Measurements from ENCODE around the gene ARFRP1. TPM values are rescaled to one million over a fixed set of nuclear protein-coding genes. Genes with fewer than 3 reads are reported as not detected.

Gene ARFRP1
- total and polyA plus RNA-seq, 2 of the 13 experiments (the other 11 are each of a cell fraction or from before 2014, with no cell fraction given): 32.0 to 51.1 TPM

- TF ChIP-seq ZNF512B (CRISPR knock-in tag; IDR thresholded peaks at IDR 0.05; ENCODE audit: borderline replicate concordance) (0 out of 2 replicates have a peak, but pooled peaks have one; percentile 20), POLR2AphosphoS5 (IDR thresholded peaks at IDR 0.05; ENCODE audit: low read depth, low read length) (0 out of 2 replicates have a peak, but pooled peaks have one; percentile 1), ZNF792 (CRISPR knock-in tag; IDR thresholded peaks at IDR 0.05) (no peak), HNRNPLL (IDR thresholded peaks at IDR 0.05; ENCODE audit: low read depth, low read length, poor library complexity, severe bottlenecking) (no peak)
Measured at GRCh38 chr20:63703471-63703975, 4.3 kb downstream of the ARFRP1 start (continued).

- Histone ChIP-seq H3K36me3 (replicated peaks in 1 of 2; ENCODE audit: control insufficient read depth in 1 of 2, insufficient read depth in 2 of 2, low read length in 2 of 2) (peaks cover 17 to 32% of the 10 kb centered on the region in 2 experiments), H3K9ac (ENCODE audit: insufficient read depth, low read depth, low read length) (no peak overlapping the region)
- no TSS peak for BruUV-seq (replicated peaks)
- TF ChIP-seq CREB3 (CRISPR knock-in tag; IDR thresholded peaks at IDR 0.05) (no peak), ZFYVE20 (CRISPR knock-in tag; IDR thresholded peaks at IDR 0.05; ENCODE audit: borderline replicate concordance, low read depth) (0 out of 2 replicates have a peak, but pooled peaks have one; percentile 4), POLR2AphosphoS2 (IDR thresholded peaks at IDR 0.05; ENCODE audit: low read depth, low read length) (no peak), ZNF879 (CRISPR knock-in tag; IDR thresholded peaks at IDR 0.05) (no peak), ZFY (CRISPR knock-in tag; IDR thresholded peaks at IDR 0.05) (peak; percentile 12; the same call in 1 of the 2 replicates), SP1 (IDR thresholded peaks at IDR 0.05) (no peak), SP1 (CRISPR knock-in tag; IDR thresholded peaks at IDR 0.05) (0 out of 2 replicates have a peak, but pooled peaks have one; percentile 21), FOXO1 (CRISPR knock-in tag; IDR thresholded peaks at IDR 0.05) (0 out of 2 replicates have a peak, but pooled peaks have one; percentile 4), KLF11 (CRISPR knock-in tag; IDR thresholded peaks at IDR 0.05) (no peak), TMF1 (CRISPR knock-in tag; IDR thresholded peaks at IDR 0.05; ENCODE audit: low read depth) (peak; percentile 3; the same call in 1 of the 2 replicates), KDM2A (CRISPR knock-in tag; IDR thresholded peaks at IDR 0.05; ENCODE audit: borderline replicate concordance, low read depth) (0 out of 2 replicates have a peak, but pooled peaks have one; percentile 24), PHF8 (CRISPR knock-in tag; IDR thresholded peaks at IDR 0.05) (no peak), RBM22 (optimal IDR thresholded peaks at IDR 0.05; ENCODE audit: low read length) (no peak), SIN3A (IDR thresholded peaks at IDR 0.05; ENCODE audit: borderline replicate concordance, low read depth, low read length) (no peak), ETS1 (CRISPR knock-in tag; IDR thresholded peaks at IDR 0.05) (no peak)
Measured at GRCh38 chr20:63702751-63703470, 4.9 kb downstream of the ARFRP1 start.

More at GRCh38 chr20:63702751-63703470, 4.9 kb downstream of the ARFRP1 start:
- no peak for ATAC-seq
- intact Hi-C loops (cut with micrococcal nuclease; ENCODE audit: unreplicated experiment) (no loop called here), in situ Hi-C loops (cut with HindIII; ENCODE audit: extremely low pct_ligation_motif_present, low pct_unique_long_range_greater_than_20kb) (loop anchor here (10.0 kb wide), 1 partner anchor 82 kb away; no protein-coding TSS in a partner anchor)
- Histone ChIP-seq H4K20me1 (ENCODE audit: insufficient read depth, low read length) (peaks cover 10% of the 10 kb centered on the region; the same call in 1 of the 2 replicates), H3K9me3 (ENCODE audit: low read length) (no peaks in the 10 kb centered on the region), H3K4me1 (ENCODE audit: insufficient read depth, low read length) (peaks cover 11% of the 10 kb centered on the region), H3K4me3 (replicated peaks in 1 of 3; ENCODE audit: insufficient read depth in 1 of 3, low read depth in 2 of 3, low read length in 3 of 3) (no peak overlapping the region), H3K27me3 (ENCODE audit: control insufficient read depth in 1 of 2, insufficient read depth in 2 of 2, low read length in 2 of 2) (no peaks in the 10 kb centered on the region; a peak in 1 of 5 replicates), H3K4me2 (ENCODE audit: low read depth, low read length) (no peak overlapping the region), H2AFZ (ENCODE audit: low read length) (no peak overlapping the region), H3K27ac (ENCODE audit: extremely low read length, insufficient read depth, low read length) (no peak overlapping the region), H3K79me2 (ENCODE audit: insufficient read depth, low read length) (peaks cover 22% of the 10 kb centered on the region)
- FAIRE-seq: no peak
- CTCF ChIA-PET (ENCODE audit: low intra/inter-chr PET ratio, low total read pairs): no interaction called here
- no peak for DNase-seq (ENCODE audit: low spot score)
- POLR2A ChIA-PET: interaction anchor here (0.8 to 12.4 kb wide), 4 partner anchors 33 to 165 kb away, joined by 4 to 190 read pairs (median 8); partner anchors contain the start of genes LIME1, SLC2A4RG and TPD52L2
- 91% methylated on average over 11 of the region's 13 CpGs for WGBS (ENCODE audit: low lambda C conversion rate)
